GM12878 (cell line): Measurements from ENCODE around the gene APOE. TPM values are rescaled to one million over a fixed set of nuclear protein-coding genes. Genes with fewer than 3 reads are reported as not detected.

Source experiments
- CHD2 ChIP-seq: IDR thresholded peaks from 2 replicates; pipeline ENCODE4 v1.6.1; 2011; ENCODE audit warnings: low read depth, low read length, improper control_type of control experiment, borderline replicate concordance
- EGR1 ChIP-seq, 2 experiments: IDR thresholded peaks; 1 replicate in 1 of 2; 2 replicates in 1 of 2; pipeline ENCODE4 v1.6.1; 2011 to 2012; ENCODE audit warnings: low read depth in 2 of 2, low read length in 2 of 2, borderline replicate concordance in 1 of 2, mild to moderate bottlenecking in 1 of 2, moderate library complexity in 1 of 2
- JUNB ChIP-seq: IDR thresholded peaks from 2 replicates; pipeline ENCODE4 v1.6.1; 2016; ENCODE audit warnings: antibody characterized with exemption, mild to moderate bottlenecking
- MTA2 ChIP-seq: fragments of 450-650 bp; IDR thresholded peaks from 2 replicates; pipeline ENCODE4 v1.6.1; 2016; ENCODE audit warnings: low read depth, mild to moderate bottlenecking, moderate library complexity
- NFXL1 ChIP-seq: fragments of 450-650 bp; IDR thresholded peaks from 2 replicates; pipeline ENCODE4 v1.6.1; 2017; ENCODE audit warnings: antibody characterized with exemption, mild to moderate bottlenecking, borderline replicate concordance
- PML ChIP-seq: IDR thresholded peaks from 2 replicates; pipeline ENCODE4 v1.6.1; 2012; ENCODE audit warnings: low read length, inconsistent platforms
- RELB ChIP-seq: fragments of 450-650 bp; IDR thresholded peaks from 2 replicates; pipeline ENCODE4 v1.6.1; 2017; ENCODE audit warnings: low read depth, mild to moderate bottlenecking, moderate library complexity
- RUNX3 ChIP-seq: IDR thresholded peaks from 2 replicates; pipeline ENCODE4 v1.6.1; 2012; ENCODE audit warnings: low read length, inconsistent platforms
- SIX5 ChIP-seq: IDR thresholded peaks from 2 replicates; pipeline ENCODE4 v1.6.1; 2011; ENCODE audit warnings: mild to moderate bottlenecking, low read depth, low read length, moderate library complexity; ENCODE audit not compliant: severe bottlenecking
- SMAD1 ChIP-seq: fragments of 450-650 bp; IDR thresholded peaks from 2 replicates; pipeline ENCODE4 v1.6.1; 2018; ENCODE audit warnings: mild to moderate bottlenecking, low read depth; ENCODE audit not compliant: partially characterized antibody
- SUPT20H ChIP-seq: IDR thresholded peaks from 2 replicates; pipeline ENCODE4 v1.6.1; 2011; ENCODE audit warnings: low read depth, mild to moderate bottlenecking, low read length, moderate library complexity, borderline replicate concordance; ENCODE audit not compliant: control insufficient read depth
- TBL1XR1 ChIP-seq: IDR thresholded peaks from 2 replicates; pipeline ENCODE4 v1.6.1; 2012; ENCODE audit warnings: low read depth, low read length, improper control_type of control experiment
- ZBTB33 ChIP-seq: fragments of 450-650 bp; IDR thresholded peaks from 2 replicates; pipeline ENCODE4 v1.6.1; 2017; ENCODE audit warnings: mild to moderate bottlenecking
- ZNF622 ChIP-seq: fragments of 450-650 bp; IDR thresholded peaks from 2 replicates; pipeline ENCODE4 v1.6.1; 2017; ENCODE audit warnings: mild to moderate bottlenecking, inconsistent platforms
- polyA plus RNA-seq, 11 experiments: library from polyadenylated mRNA; depleted of rRNA in 4 of 11; unstranded in 6 of 11; stranded (reverse) in 5 of 11; fragments of >200 nt; fragmentation: Nextera tagmentation in 4 of 11; fragmentation: Illumina TruSeq in 1 of 11; extraction: Ambion mirVana in 4 of 11; extraction: Trizol in 1 of 11; gene quantifications; 1 replicate in 1 of 11; 2 replicates in 10 of 11; pipeline versions ENCODE4 v1.2.1 to v1.2.3, GENCODE V29; 2011 to 2016; ENCODE audit warnings: inconsistent platforms in 2 of 11, missing spikeins in 2 of 11, low read depth in 1 of 11
- total RNA-seq, 4 experiments: library from RNA; depleted of rRNA in 3 of 4; stranded (reverse); fragments of >200 nt in 3 of 4; fragmentation: Illumina TruSeq in 1 of 4; extraction: Trizol in 1 of 4; gene quantifications; 2 replicates each; pipeline versions ENCODE4 v1.2.1 to v1.2.3, GENCODE V29; 2013 to 2021
- TF ChIP-seq, protein P1 (sequence below): fragments of 450-650 bp; IDR thresholded peaks from 2 replicates; pipeline ENCODE4 v1.6.1; 2017; ENCODE audit warnings: mild to moderate bottlenecking, moderate library complexity
- TF ChIP-seq, protein P2 (sequence below): IDR thresholded peaks from 2 replicates; pipeline ENCODE4 v1.6.1; 2012; ENCODE audit warnings: low read depth, low read length, improper control_type of control experiment
- TF ChIP-seq, protein P3 (sequence below): fragments of 450-650 bp; IDR thresholded peaks from 2 replicates; pipeline ENCODE4 v1.6.1; 2017; ENCODE audit warnings: antibody characterized with exemption, mild to moderate bottlenecking, moderate library complexity

The APOE gene
- total and polyA plus RNA-seq, 10 of the 15 experiments (the other 5 are each of a cell fraction or from before 2014, with no cell fraction given): 0.22 to 3.7 (median 0.44) TPM; not detected in 4

DNA sequence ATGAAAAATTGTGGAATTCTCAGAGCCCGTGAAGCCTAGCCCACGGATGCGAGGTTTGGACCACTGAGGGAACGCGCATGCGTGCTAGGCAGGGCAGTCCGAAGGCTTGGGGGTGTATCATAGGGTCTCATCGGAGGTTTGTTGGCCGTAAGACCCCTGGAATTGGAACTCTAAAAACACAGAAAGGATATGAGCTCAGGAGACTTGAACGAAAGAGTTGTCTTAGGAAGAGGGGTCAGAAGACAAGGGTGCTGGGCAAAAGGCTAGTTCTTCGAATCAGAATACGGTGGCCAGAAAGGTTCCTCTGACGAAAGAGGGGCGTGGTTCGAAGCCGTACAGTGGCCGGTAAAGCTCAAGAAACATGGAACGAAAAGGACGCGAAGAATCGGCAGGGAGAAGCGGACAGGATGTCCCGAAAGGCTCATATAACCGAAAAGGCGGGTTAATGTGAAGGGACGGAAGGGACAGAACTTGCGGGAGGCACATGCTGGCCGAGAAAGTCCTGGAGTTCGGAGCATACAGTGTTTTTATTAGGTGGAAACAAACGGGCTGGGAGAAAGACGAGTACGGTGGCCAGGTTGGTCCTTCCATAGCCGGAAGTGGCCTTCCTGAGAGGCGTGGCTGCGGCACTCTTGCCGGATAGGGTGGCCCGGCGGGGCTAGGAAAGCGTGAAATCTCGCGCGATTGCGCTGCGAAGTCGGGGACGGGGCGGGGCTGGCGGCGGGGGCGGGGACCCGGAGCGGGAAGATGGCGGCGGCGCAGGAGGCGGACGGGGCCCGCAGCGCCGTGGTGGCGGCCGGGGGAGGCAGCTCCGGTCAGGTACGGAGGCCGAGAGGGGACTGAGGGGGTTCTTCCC, 49.3 kb downstream of the APOE start, which contains the start of gene CLPTM1 (continued):
- TF ChIP-seq, protein P1, sequence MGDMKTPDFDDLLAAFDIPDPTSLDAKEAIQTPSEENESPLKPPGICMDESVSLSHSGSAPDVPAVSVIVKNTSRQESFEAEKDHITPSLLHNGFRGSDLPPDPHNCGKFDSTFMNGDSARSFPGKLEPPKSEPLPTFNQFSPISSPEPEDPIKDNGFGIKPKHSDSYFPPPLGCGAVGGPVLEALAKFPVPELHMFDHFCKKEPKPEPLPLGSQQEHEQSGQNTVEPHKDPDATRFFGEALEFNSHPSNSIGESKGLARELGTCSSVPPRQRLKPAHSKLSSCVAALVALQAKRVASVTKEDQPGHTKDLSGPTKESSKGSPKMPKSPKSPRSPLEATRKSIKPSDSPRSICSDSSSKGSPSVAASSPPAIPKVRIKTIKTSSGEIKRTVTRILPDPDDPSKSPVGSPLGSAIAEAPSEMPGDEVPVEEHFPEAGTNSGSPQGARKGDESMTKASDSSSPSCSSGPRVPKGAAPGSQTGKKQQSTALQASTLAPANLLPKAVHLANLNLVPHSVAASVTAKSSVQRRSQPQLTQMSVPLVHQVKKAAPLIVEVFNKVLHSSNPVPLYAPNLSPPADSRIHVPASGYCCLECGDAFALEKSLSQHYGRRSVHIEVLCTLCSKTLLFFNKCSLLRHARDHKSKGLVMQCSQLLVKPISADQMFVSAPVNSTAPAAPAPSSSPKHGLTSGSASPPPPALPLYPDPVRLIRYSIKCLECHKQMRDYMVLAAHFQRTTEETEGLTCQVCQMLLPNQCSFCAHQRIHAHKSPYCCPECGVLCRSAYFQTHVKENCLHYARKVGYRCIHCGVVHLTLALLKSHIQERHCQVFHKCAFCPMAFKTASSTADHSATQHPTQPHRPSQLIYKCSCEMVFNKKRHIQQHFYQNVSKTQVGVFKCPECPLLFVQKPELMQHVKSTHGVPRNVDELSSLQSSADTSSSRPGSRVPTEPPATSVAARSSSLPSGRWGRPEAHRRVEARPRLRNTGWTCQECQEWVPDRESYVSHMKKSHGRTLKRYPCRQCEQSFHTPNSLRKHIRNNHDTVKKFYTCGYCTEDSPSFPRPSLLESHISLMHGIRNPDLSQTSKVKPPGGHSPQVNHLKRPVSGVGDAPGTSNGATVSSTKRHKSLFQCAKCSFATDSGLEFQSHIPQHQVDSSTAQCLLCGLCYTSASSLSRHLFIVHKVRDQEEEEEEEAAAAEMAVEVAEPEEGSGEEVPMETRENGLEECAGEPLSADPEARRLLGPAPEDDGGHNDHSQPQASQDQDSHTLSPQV: no peak
- TF ChIP-seq SUPT20H (no peak), TBL1XR1 (peak; percentile 76), RUNX3 (peak; percentile 70), NFXL1 (no peak), MTA2 (peak; percentile 72), RELB (peak; percentile 100), EGR1 (IDR thresholded peaks at IDR 0.05; ENCODE audit: borderline replicate concordance in 1 of 2, low read depth in 2 of 2, low read length in 2 of 2) (peak in 1 of 2 experiments; percentile 57; a peak in 2 of 3 replicates), JUNB (no peak), PML (peak; percentile 80; the same call in 1 of the 2 replicates), CHD2 (peak; percentile 98), ZNF622 (no peak), ZBTB33 (no peak), SMAD1 (peak; percentile 48), SIX5 (peak; percentile 15)
- TF ChIP-seq, protein P2, sequence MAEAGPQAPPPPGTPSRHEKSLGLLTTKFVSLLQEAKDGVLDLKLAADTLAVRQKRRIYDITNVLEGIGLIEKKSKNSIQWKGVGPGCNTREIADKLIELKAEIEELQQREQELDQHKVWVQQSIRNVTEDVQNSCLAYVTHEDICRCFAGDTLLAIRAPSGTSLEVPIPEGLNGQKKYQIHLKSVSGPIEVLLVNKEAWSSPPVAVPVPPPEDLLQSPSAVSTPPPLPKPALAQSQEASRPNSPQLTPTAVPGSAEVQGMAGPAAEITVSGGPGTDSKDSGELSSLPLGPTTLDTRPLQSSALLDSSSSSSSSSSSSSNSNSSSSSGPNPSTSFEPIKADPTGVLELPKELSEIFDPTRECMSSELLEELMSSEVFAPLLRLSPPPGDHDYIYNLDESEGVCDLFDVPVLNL: no peak
- TF ChIP-seq, protein P3, sequence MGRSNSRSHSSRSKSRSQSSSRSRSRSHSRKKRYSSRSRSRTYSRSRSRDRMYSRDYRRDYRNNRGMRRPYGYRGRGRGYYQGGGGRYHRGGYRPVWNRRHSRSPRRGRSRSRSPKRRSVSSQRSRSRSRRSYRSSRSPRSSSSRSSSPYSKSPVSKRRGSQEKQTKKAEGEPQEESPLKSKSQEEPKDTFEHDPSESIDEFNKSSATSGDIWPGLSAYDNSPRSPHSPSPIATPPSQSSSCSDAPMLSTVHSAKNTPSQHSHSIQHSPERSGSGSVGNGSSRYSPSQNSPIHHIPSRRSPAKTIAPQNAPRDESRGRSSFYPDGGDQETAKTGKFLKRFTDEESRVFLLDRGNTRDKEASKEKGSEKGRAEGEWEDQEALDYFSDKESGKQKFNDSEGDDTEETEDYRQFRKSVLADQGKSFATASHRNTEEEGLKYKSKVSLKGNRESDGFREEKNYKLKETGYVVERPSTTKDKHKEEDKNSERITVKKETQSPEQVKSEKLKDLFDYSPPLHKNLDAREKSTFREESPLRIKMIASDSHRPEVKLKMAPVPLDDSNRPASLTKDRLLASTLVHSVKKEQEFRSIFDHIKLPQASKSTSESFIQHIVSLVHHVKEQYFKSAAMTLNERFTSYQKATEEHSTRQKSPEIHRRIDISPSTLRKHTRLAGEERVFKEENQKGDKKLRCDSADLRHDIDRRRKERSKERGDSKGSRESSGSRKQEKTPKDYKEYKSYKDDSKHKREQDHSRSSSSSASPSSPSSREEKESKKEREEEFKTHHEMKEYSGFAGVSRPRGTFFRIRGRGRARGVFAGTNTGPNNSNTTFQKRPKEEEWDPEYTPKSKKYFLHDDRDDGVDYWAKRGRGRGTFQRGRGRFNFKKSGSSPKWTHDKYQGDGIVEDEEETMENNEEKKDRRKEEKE: no peak
